ENCODE results near the gene TLE6.
A peak's percentile ranks its signal among the peaks of the same experiment; 100 is the strongest.

TLE6 gene

DNA sequence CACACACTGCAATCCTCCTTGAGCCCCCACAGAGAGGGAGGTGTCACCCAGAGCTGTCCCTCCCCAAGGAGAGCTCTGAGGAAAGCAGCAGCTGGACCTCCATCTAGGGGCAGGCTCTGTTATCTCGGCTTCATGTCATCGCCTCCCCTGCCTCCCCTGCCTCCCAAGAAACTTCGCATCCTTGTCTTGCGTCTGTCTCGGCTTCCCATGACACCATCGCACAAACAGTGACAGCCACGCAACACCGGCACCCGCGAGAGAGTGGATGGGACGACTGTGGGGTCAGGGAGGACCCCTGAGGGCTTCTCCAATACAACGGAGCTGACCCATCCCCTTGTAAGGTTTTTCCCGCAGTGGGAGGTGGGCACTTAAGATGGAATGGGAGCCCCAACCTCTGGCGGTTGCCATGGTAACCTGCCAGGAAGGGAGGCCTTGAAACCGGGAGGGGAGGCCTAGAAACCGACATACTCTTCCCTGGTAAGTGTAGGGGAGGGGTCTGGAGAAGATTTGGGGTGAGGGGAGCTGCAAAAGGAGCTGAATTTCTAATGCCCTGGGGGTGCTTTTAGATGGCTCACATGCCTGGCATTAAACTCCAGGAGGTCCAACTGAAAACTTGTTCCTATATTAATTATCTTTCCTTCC is 35.4 kb downstream of the TLE6 start:
- H3K36me3 ChIP-seq (ENCODE audit: control insufficient read depth, insufficient read depth, low read length) = no peaks in the 10 kb centered on the region
- no peak overlapping the region for H3K27ac ChIP-seq (ENCODE audit: insufficient read depth, low read depth, low read length, poor library complexity, severe bottlenecking)
- WGBS, 2 experiments = 47 to 61% methylated on average over 16 of the region's 16 CpGs
- peaks cover 14% of the 10 kb centered on the region for H3K4me1 ChIP-seq (ENCODE audit: control insufficient read depth, insufficient read depth, low read length)
- no peak overlapping the region for H3K4me3 ChIP-seq (ENCODE audit: insufficient read depth, low read depth, low read length)
- H3K27me3 ChIP-seq (ENCODE audit: control insufficient read depth, insufficient read depth, low read length, poor library complexity, severe bottlenecking) = no peaks in the 10 kb centered on the region
- H3K9me3 ChIP-seq (ENCODE audit: control insufficient read depth, low read length) = no peaks in the 10 kb centered on the region

DNA sequence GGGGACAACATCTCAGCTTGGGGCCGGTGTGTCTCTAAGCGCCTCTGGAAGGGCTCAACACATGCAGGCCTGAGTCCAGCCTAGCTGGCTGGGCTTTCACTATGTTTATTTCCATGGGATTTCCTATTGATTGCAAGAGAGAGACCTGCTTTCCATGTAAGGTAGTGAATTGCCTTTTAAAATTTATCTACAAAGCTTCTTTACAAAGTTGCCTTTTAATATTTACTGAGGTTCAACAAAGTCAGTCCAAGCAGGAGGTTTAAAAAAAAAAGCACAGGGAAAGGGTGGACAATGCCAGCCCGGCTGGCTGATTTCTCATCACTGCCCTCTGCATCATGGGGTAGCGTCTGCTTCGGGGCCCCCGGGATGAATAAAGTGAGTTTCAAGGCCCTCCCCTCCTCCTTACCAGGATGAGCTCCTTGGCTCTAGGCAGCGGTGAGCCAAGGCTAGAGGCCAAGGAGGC is 35.9 kb downstream of the TLE6 start:
- Histone ChIP-seq H3K9me3 (ENCODE audit: control insufficient read depth, low read length) (no peaks in the 10 kb centered on the region), H3K4me3 (ENCODE audit: insufficient read depth, low read depth, low read length) (no peak overlapping the region), H3K4me1 (ENCODE audit: control insufficient read depth, insufficient read depth, low read length) (peaks cover 14% of the 10 kb centered on the region), H3K36me3 (ENCODE audit: control insufficient read depth, insufficient read depth, low read length) (no peaks in the 10 kb centered on the region), H3K27me3 (ENCODE audit: control insufficient read depth, insufficient read depth, low read length, poor library complexity, severe bottlenecking) (no peaks in the 10 kb centered on the region), H3K27ac (ENCODE audit: insufficient read depth, low read depth, low read length, poor library complexity, severe bottlenecking) (peak overlapping the region; percentile 3)
- 78 to 80% methylated on average over 7 of the region's 7 CpGs for WGBS, 2 experiments

DNA sequence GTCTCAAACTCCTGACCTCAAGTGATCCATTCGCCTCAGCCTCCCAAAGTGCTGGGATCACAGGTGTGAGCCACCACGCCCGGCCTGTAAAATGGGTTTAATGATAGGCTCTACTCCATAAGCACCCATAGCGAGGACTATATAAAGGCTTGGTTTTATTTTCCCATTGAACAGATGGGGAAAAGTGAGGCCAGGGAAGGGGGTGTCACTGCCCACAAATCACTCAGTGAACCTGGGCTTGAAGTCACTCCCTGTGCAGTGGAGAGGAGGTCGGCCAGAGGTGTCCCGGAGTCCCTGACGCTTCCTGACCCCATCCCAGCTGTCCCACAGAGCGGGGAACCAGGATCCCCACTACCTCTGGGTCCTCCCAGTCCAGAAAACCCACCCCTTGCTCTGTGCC is 36.8 kb downstream of the TLE6 start:
- no peaks in the 10 kb centered on the region for H3K27me3 ChIP-seq (ENCODE audit: control insufficient read depth, insufficient read depth, low read length, poor library complexity, severe bottlenecking)
- H3K27ac ChIP-seq (ENCODE audit: insufficient read depth, low read depth, low read length, poor library complexity, severe bottlenecking) = no peak overlapping the region
- H3K36me3 ChIP-seq (ENCODE audit: control insufficient read depth, insufficient read depth, low read length) = no peaks in the 10 kb centered on the region
- peaks cover 14% of the 10 kb centered on the region for H3K4me1 ChIP-seq (ENCODE audit: control insufficient read depth, insufficient read depth, low read length)
- no peak overlapping the region for H3K4me3 ChIP-seq (ENCODE audit: insufficient read depth, low read depth, low read length)
- H3K9me3 ChIP-seq (ENCODE audit: control insufficient read depth, low read length) = no peaks in the 10 kb centered on the region
- 94 to 95% methylated on average over 8 of the region's 8 CpGs for WGBS, 2 experiments

DNA sequence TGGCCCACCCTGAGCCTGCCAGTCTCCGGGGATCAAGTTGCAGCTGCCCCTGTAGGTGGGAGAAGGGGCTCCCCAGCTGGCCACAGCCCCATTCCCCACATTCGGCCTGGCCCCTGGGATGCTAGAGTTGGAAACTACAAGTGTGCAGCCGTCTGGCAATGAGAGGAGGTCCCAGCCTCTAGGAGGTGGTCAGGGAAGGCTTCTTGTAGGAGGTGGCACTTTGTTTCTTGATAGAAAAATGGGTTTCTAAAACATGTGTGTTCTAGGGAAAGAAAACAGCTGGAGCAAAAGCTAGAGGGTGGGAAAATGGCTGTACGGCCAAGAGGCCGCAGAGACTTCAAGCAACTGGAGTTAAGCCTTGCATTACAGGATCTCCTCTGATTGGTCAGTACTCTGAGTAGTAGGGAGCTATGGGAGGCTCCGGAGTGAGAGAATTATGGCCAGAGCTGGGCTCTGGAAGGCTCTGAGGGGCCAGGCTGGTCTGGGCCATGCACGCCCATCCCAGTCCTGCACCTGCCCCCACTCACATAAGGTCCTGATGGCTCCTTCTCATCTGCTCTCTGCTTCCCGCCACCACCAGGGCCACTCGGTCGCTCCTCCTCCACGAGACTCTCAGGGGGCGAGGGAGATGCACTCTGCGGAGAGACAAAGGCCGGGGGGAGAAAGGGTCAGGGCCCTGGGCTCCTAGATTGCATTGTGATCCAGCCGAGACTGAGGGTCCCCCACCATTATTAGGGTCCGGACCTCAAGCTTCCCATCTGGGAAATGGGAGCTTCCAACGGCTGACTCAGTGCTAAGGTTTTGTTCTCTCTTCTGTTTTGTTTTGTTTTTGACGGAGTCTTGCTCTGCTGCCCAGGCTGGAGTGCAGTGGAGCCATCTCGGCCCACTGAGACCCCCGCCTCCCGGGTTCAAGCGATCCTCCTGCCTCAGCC is 38.0 kb downstream of the TLE6 start:
- Histone ChIP-seq H3K27me3 (ENCODE audit: control insufficient read depth, insufficient read depth, low read length, poor library complexity, severe bottlenecking) (no peaks in the 10 kb centered on the region), H3K36me3 (ENCODE audit: control insufficient read depth, insufficient read depth, low read length) (no peaks in the 10 kb centered on the region), H3K27ac (ENCODE audit: insufficient read depth, low read depth, low read length, poor library complexity, severe bottlenecking) (no peak overlapping the region), H3K9me3 (ENCODE audit: control insufficient read depth, low read length) (no peaks in the 10 kb centered on the region), H3K4me1 (ENCODE audit: control insufficient read depth, insufficient read depth, low read length) (peaks cover 14% of the 10 kb centered on the region), H3K4me3 (ENCODE audit: insufficient read depth, low read depth, low read length) (no peak overlapping the region)
- 91 to 93% methylated on average over 22 of the region's 22 CpGs for WGBS, 2 experiments

DNA sequence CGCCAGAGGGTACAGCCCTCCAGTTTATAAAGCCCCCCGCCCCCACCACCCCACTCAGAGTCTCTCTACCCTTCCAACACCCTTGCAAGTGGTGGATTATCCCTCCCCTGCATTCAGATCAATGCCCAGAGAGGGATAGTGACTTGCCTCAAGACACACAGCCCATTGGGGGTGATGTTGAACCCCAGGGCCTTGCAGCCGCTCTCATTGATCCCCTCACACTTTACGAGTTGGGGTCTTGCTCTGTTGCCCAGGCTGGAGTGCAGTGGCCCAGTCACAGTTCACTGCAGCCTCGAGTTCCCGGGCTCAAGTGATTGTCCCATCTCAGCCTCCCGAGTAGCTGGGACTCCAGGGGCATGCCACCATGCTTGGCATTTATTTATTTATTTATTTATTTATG is 40.6 kb downstream of the TLE6 start:
- Histone ChIP-seq H3K4me3 (ENCODE audit: insufficient read depth, low read depth, low read length) (no peak overlapping the region), H3K4me1 (ENCODE audit: control insufficient read depth, insufficient read depth, low read length) (peaks cover 8% of the 10 kb centered on the region), H3K27me3 (ENCODE audit: control insufficient read depth, insufficient read depth, low read length, poor library complexity, severe bottlenecking) (no peaks in the 10 kb centered on the region), H3K36me3 (ENCODE audit: control insufficient read depth, insufficient read depth, low read length) (no peaks in the 10 kb centered on the region), H3K9me3 (ENCODE audit: control insufficient read depth, low read length) (no peaks in the 10 kb centered on the region), H3K27ac (ENCODE audit: insufficient read depth, low read depth, low read length, poor library complexity, severe bottlenecking) (no peak overlapping the region)
- WGBS, 2 experiments = 86 to 93% methylated on average over 7 of the region's 7 CpGs

DNA sequence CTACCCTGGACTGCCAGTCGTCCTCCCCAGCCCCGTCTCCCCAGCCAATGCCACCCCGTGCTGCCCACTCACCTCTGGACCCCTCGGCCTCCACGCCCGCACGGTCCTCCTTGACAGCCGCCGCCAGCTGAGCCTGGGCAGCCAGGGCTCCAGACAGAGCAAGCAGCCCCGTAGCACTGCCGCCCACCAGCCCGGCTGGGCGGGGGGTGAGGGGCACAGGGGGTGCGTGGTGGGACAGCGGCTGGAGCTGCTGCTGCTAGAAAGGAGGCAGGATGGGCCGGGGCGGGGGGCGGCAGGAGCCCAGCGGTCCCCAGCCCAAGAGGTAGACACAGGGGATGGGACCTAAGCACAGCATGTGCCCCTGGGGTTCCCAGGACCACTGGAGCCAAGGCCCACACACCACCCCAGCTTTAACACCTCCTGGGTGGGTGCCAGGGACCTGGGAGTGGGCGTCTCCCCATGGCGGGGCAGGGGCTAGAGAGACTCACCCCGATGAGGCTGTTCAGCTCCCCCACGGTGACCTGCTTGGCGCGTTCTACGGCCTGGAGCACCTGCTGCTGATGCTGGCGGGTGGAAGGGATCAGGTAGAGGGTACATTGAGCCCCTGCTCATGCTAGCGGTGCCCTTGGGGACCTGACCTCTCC is 42.0 kb downstream of the TLE6 start:
- peaks cover 14% of the 10 kb centered on the region for H3K27me3 ChIP-seq (ENCODE audit: control insufficient read depth, insufficient read depth, low read length, poor library complexity, severe bottlenecking)
- no peak overlapping the region for H3K4me3 ChIP-seq (ENCODE audit: insufficient read depth, low read depth, low read length)
- no peaks in the 10 kb centered on the region for H3K9me3 ChIP-seq (ENCODE audit: control insufficient read depth, low read length)
- H3K36me3 ChIP-seq (ENCODE audit: control insufficient read depth, insufficient read depth, low read length) = no peaks in the 10 kb centered on the region
- no peaks in the 10 kb centered on the region for H3K4me1 ChIP-seq (ENCODE audit: control insufficient read depth, insufficient read depth, low read length)
- 88 to 89% methylated on average over 28 of the region's 28 CpGs for WGBS, 2 experiments
- H3K27ac ChIP-seq (ENCODE audit: insufficient read depth, low read depth, low read length, poor library complexity, severe bottlenecking) = no peak overlapping the region

DNA sequence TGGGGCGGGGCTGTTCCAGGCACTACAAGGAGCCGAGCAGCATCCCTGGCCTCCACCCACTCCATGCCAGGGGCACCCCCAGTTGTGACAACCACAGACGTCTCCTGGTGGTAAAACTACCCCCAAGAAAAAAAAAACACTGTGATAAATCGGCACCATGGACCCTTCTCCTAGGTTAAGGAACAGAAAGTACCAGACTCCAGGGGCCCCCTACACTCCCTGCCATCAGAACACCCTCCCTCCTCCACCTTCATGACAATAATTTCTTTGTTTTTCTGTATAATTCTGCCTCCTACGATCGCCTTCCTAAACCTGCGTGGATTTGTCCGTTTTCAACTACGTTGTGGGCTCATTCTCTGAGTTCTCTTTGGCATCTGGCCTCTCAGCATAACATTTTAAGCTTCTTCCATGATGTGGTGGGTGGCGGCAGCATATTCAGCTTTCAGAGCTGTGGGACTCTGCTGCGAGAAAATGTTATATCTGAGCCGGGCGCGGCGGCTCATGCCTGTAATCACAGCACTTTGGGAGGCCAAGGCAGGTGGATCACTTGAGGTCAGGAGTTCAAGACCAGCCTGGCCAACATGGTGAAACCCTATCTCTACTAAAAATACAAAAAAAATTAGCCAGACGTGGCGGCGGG is 43.1 kb downstream of the TLE6 start:
- 85 to 88% methylated on average over 18 of the region's 18 CpGs for WGBS, 2 experiments
- no peaks in the 10 kb centered on the region for H3K9me3 ChIP-seq (ENCODE audit: control insufficient read depth, low read length)
- peaks cover 25% of the 10 kb centered on the region for H3K27me3 ChIP-seq (ENCODE audit: control insufficient read depth, insufficient read depth, low read length, poor library complexity, severe bottlenecking)
- no peak overlapping the region for H3K4me3 ChIP-seq (ENCODE audit: insufficient read depth, low read depth, low read length)
- H3K4me1 ChIP-seq (ENCODE audit: control insufficient read depth, insufficient read depth, low read length) = no peaks in the 10 kb centered on the region
- no peaks in the 10 kb centered on the region for H3K36me3 ChIP-seq (ENCODE audit: control insufficient read depth, insufficient read depth, low read length)
- H3K27ac ChIP-seq (ENCODE audit: insufficient read depth, low read depth, low read length, poor library complexity, severe bottlenecking) = no peak overlapping the region

DNA sequence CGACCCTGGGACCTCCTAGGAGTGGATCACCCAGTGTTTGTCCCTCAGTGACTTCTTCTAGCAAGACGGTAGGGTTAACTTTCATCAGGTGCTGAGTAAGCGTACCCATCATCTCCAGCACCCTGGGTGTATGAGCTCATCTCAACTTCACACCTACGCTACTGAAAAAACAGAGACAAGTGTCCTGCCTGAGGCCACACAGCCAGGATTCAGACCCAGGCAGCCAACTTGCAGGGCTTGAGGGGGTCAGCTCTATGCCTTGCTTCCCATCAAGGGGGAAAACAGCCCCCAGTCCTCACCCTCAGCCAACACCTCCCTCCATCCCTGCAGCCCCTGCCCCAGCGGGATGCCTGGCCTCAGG is 47.1 kb downstream of the TLE6 start:
- no peak overlapping the region for H3K27ac ChIP-seq (ENCODE audit: insufficient read depth, low read depth, low read length, poor library complexity, severe bottlenecking)
- no peak overlapping the region for H3K4me3 ChIP-seq (ENCODE audit: insufficient read depth, low read depth, low read length)
- peaks cover 64% of the 10 kb centered on the region for H3K27me3 ChIP-seq (ENCODE audit: control insufficient read depth, insufficient read depth, low read length, poor library complexity, severe bottlenecking)
- H3K9me3 ChIP-seq (ENCODE audit: control insufficient read depth, low read length) = no peaks in the 10 kb centered on the region
- no peaks in the 10 kb centered on the region for H3K36me3 ChIP-seq (ENCODE audit: control insufficient read depth, insufficient read depth, low read length)
- H3K4me1 ChIP-seq (ENCODE audit: control insufficient read depth, insufficient read depth, low read length) = peaks cover 6% of the 10 kb centered on the region
- 34 to 35% methylated on average over 5 of the region's 5 CpGs for WGBS, 2 experiments

DNA sequence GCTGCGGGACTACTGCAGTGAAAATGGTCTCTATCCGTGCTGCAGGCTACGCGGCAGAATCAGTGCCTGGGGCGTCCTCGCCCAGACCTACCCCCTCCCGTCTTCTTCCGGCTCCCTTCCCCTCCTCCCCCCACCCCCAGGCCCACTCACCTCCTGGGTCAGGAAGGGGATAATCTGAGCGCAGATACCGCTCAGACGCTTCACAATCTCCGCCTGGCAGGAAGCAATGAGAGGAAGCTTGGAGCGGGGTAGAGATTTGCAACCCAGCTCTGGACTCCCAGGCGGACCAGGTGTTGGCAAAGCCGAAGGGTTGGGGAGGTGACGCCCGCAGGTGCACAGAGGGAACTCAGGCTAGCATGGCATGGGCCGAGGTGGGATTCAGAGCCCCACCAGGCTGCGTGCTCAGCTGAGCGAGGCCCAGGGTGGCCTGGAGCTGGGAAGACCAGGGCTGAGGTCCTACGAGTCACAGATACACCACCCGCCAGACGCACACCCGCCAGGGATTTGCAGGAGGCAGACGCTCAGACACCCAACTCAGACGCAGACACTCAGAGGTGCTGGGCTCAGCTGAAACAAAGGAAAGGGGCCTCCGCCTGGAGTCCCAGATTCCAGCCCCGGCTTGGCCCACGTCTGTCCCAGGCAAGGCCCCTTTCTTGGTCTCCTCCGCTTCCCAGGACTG is 47.6 kb downstream of the TLE6 start:
- Histone ChIP-seq H3K4me1 (ENCODE audit: control insufficient read depth, insufficient read depth, low read length) (peaks cover 6% of the 10 kb centered on the region), H3K36me3 (ENCODE audit: control insufficient read depth, insufficient read depth, low read length) (no peaks in the 10 kb centered on the region), H3K27ac (ENCODE audit: insufficient read depth, low read depth, low read length, poor library complexity, severe bottlenecking) (no peak overlapping the region), H3K27me3 (ENCODE audit: control insufficient read depth, insufficient read depth, low read length, poor library complexity, severe bottlenecking) (peaks cover 69% of the 10 kb centered on the region), H3K4me3 (ENCODE audit: insufficient read depth, low read depth, low read length) (no peak overlapping the region), H3K9me3 (ENCODE audit: control insufficient read depth, low read length) (no peaks in the 10 kb centered on the region)
- WGBS, 2 experiments = 11% methylated on average over 29 to 30 of the region's 30 CpGs
